T-helper 1 cell treated with Interleukin-12 subunit alpha and Interleukin-12 subunit beta and Interleukin-4 antibody, amounts not matched to agents 30 ng/mL and 1 ng/mL, for 36 hours (primary cell): ENCODE results near the gene CYTH4. TPM values are rescaled to one million over a fixed set of nuclear protein-coding genes. Genes with fewer than 3 reads are reported as not detected.

Experiments used
- intact Hi-C: fragments of 100-400 bp; cut with micrococcal nuclease; formaldehyde crosslinking; loops from one replicate; pipeline ENCODE4 v1.15.1; 2024
- total RNA-seq: library from RNA; stranded (reverse); gene quantifications from 2 replicates; pipeline ENCODE4 v1.2.3, GENCODE V29; 2022

CYTH4 gene, protein sequence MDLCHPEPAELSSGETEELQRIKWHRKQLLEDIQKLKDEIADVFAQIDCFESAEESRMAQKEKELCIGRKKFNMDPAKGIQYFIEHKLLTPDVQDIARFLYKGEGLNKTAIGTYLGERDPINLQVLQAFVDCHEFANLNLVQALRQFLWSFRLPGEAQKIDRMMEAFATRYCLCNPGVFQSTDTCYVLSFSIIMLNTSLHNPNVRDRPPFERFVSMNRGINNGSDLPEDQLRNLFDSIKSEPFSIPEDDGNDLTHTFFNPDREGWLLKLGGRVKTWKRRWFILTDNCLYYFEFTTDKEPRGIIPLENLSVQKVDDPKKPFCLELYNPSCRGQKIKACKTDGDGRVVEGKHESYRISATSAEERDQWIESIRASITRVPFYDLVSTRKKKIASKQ
- total RNA-seq = 148 and 160 TPM in 2 replicates

GRCh38 chr22:37282385-37282677 lies at the start of gene CYTH4:
Gene CYTH4 (plus strand): TSS chr22:37282508. CDS start chr22:37282570, 62 bp downstream.
- intact Hi-C loops = loop anchor here (1.0 to 2.0 kb wide), 2 partner anchors 15 to 64 kb away; no protein-coding TSS in a partner anchor

GRCh38 chr22:37233371-37233750 lies 48.9 kb upstream of the CYTH4 start:
- intact Hi-C loops = loop anchor here (5.0 to 10.0 kb wide), 2 partner anchors 34 to 849 kb away; partner anchors contain the start of gene MYH9

- intact Hi-C loops = loop anchor here (5.0 to 10.0 kb wide), 2 partner anchors 33 to 849 kb away; partner anchors contain the start of gene MYH9
These were observed 48.3 kb upstream of the CYTH4 start for GRCh38 chr22:37233751-37234631.

- intact Hi-C loops = loop anchor here (5.0 to 10.0 kb wide), 2 partner anchors 32 to 850 kb away; partner anchors contain the start of gene MYH9
These were observed 47.3 kb upstream of the CYTH4 start for GRCh38 chr22:37234736-37235711.

- intact Hi-C loops = loop anchor here (10.0 kb wide), 1 partner anchor 851 kb away; the partner anchor contains the start of gene MYH9
These were observed 46.3 kb upstream of the CYTH4 start for GRCh38 chr22:37235897-37236607.

DNA sequence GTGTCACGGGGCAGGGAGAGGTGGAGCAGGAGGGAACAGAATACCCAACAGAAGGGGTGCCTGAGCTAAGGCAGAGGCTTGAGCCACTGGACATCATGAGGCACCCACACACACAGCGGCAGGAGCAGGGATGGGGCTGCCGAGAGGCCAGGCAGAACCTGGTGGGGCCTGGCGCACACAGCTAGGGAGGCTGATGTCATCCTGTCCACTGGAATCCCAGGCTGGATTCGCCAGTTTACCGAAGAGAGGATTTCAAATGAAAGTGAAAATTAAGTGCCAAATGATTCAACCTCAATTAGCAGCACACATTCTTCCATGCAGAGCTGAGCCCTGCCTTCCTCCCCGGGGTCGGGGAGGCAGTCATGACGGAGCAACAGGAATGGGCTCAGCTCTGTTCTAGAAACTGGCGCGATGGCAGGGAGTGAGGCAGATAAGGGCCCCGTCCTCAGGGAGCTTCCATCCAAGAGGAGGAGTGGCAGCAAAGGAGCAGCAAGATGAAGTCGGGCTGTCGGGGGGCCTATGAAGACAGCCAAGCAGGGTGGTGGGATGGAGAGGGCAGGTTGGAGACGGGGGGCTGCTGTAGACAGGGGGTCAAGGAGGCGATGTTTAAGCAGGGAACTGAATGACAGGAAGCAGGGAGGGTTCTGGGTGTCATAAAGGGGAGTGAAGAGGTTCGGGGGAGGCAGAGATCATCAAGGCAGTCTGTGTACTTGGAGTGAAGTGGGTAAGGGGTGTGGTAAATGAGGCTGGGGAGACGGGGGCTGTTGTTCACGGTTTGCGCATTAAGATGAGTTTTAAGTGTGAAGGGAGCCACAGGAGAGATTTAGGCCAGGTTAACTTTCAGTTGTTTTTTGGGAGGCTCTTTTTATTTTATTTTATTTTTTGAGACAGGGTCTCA lies 44.7 kb upstream of the CYTH4 start:
- intact Hi-C loops = loop anchor here (1.0 to 10.0 kb wide), 2 partner anchors 7 to 853 kb away; partner anchors contain the start of gene MYH9

GRCh38 chr22:37239336-37240239 lies 42.7 kb upstream of the CYTH4 start:
- intact Hi-C loops = loop anchor here (5.0 to 10.0 kb wide), 3 partner anchors 368 to 855 kb away; partner anchors contain the start of genes GGA1, IFT27 and MYH9

DNA sequence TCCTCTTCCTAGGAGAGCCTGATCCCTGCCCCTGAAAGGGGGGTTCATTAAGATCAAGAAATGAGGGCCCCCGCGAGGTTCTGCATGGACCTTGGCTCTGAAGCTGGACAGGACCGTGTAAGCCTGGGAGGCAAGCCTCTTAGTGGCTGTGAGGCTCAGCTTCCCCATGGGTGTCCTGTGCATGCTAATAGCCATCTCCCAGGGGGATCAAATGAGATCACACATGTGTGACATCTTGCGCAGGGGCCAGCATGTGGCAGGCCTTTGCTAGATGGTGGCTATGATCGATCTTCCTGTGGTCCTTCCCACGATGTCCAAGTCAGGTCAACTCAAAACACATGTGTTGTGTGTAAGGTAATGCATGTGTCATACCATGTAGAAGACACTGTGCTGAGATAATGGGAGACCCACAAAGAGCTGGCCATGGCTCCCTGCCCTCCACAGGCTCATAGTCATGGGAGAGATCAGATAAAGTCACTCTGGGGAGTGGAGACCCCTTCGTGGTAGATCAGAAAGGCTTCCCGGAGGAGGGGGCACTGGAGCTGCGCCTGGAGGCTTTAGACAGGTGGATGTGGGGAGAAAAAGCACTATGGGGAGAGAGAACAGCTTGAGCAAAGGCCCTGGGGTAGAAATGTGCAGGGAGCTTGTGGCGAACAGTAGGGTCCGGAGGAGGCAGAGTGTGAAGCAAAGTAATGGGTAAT lies 41.9 kb upstream of the CYTH4 start:
- intact Hi-C loops = loop anchor here (5.0 kb wide), 2 partner anchors 367 to 463 kb away; partner anchors contain the start of genes GGA1 and IFT27

DNA sequence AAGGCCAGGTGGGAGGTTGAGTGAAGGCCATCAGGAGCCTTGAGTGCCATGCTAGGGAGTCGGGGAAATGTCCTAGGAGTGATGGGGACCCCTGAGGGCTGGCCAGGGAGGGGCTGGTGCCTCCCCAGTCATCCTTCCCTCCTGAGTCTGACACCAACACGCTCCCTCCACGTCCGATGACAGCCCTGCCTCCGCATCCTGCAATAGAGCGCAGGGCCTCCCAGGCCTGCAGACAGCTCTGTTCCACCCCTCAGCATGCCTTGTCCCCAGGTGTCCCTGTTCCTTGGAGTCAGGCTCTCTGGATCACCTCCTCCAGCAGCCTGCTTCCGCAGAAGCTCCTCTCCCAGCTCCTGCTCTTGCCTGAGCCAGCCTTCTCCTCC lies 41.4 kb upstream of the CYTH4 start:
- intact Hi-C loops = loop anchor here (5.0 kb wide), 2 partner anchors 366 to 464 kb away; partner anchors contain the start of genes GGA1 and IFT27

- intact Hi-C loops = loop anchor here (1.0 to 5.0 kb wide), 8 partner anchors 11 to 464 kb away; partner anchors contain the start of genes GGA1 and IFT27
These were observed 40.8 kb upstream of the CYTH4 start for GRCh38 chr22:37241351-37242142.

DNA sequence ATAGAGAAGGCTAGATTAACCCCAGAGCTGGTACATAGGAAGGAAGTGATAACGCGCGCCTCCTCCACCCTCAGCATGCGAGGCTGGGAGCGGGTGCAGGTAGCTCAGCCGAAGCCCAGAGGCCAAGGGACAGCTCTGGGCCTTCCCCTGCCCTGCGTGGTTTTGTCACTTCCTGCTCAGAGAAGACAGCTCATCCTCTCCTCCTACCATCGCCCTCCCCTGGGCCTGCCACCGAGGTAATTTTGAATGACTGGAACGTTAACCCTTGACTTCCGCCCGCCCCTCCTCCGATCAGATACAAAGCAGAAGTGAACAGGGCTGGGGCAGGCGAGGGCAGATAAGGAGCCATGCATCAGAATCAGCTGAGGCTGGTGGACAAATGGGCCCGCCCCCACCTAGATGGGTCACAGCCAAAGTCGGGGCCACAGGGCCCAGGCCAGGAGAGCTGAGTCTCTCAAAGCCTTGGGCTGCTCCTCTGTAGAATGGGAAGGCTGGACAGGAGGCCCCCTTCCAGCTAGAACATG lies 39.9 kb upstream of the CYTH4 start:
- intact Hi-C loops = loop anchor here (1.0 to 5.0 kb wide), 8 partner anchors 12 to 465 kb away; partner anchors contain the start of genes GGA1 and IFT27

DNA sequence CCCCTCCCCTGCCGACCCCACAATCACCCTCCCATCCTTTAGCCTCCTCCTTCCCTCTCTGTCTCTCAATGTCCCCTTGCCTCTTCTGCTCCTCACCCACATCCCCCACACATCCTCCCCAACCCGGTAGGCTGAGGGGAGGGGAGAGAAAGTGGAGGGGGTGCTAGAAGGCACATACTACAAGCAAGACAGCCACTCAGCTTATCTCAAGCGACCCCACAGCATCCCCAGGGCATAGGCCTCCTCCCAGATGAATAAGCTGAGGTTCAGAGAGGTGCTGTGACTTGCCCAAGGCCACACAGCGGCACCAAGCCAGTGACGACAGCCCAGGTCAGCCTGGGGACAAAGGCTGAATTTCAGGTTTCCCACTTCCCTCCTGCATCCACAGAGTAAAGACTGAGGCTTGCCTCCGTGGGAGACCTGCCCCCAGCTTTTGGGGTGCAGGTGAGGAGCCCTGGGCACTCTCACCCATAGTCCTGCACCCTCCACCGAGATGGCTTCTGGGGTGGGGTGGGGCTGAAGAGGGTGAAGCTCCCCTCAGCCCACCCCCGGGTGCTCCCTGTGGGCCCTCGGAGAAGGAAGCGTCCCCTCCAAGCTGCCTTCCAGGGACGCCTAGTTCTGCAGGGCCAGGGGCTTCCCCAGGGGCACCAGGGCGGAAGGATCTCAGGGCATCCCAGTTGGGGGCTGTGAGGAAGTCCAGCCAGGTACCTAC lies 38.8 kb upstream of the CYTH4 start:
- intact Hi-C loops = loop anchor here (1.0 to 5.0 kb wide), 6 partner anchors 18 to 466 kb away; partner anchors contain the start of genes GGA1 and IFT27

- intact Hi-C loops = loop anchor here (1.0 to 5.0 kb wide), 6 partner anchors 17 to 467 kb away; partner anchors contain the start of genes GGA1 and IFT27
These were observed 38.0 kb upstream of the CYTH4 start, which contains the start of gene RAC2 for GRCh38 chr22:37244114-37244921. Gene RAC2 (minus strand): TSS chr22:37244269. CDS start chr22:37244148, 121 bp downstream.
